GM18870 (cell line): Measurements from ENCODE around the gene TLK1.
"Not testable (repeated sequence)": the region's sequence is repeated elsewhere in the genome, so short reads cannot be mapped to it uniquely, and the experiment has no call there.

Experiments
- ATAC-seq: cut with Tn5 transposase; IDR thresholded peaks from one replicate; pipeline ENCODE4 v1.9.1; 2021; ENCODE audit warnings: moderate library complexity; ENCODE audit not compliant: unreplicated experiment

TLK1 gene

DNA sequence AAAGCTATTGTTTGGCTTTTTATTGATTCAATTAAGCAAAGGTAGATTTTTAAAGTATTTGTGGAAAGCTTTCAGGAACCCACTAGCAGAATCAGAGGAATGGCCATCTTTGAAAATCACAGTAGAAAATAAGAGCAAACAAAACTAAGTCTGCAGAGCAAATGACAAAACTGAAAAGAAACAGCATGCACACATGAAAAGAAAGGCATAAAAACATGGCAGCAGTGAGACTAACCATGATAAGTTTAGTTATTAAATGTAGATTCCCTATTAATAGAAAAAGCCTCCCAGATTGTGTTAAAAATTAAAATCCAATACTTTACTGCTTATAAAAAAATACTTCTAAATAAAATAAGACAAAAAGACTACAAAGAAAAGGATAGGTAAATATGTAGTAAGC, 9.1 kb upstream of the TLK1 start:
- ATAC-seq, result no peak

DNA sequence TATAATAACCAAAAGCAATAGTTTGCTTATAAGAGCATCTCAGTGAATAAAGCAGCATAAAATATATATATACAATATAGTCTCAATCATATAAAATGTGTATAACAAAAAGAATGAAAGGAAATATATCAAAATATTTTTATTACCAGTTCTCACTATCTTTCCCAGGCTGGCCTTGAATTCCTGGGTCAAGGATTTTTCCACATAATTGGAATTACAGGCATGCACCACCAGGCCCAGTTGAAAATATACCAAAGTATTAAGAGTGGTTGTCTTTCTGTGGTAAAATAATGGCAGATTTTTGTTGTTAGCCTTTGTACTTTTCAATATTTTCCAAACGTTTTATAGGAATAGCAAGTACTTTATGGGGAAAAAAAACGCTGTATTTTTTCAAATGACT, 8.6 kb upstream of the TLK1 start:
- no peak for ATAC-seq

DNA sequence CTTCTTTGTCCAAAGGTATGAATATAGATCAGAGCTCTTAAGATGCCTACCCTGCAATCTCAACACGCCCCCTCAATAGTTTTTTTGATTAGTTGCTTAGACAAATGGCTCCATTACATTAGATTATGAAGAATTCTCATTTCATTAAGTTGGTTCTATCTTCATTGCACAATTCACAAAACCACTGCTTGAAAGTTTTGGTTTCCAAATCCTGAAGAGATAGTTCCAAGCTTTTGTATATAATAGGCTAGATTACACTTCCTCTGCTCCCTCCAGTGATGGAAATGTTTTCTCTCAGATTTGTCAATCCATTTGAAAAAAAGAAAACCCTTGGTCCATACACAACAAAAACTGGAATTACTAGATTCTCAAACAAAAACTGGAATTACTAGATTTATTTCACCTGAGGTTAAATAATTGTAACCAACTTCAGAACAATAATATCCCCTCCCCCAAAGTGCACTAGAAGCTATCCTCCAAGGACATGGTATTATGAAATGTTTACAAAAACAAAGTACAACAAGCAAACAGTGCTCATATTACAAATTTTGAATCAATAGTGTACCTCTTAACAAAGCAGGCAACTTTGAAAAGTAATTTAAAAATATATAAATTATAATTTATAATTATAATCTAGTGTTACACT, 6.8 kb upstream of the TLK1 start:
- ATAC-seq, result no peak

DNA sequence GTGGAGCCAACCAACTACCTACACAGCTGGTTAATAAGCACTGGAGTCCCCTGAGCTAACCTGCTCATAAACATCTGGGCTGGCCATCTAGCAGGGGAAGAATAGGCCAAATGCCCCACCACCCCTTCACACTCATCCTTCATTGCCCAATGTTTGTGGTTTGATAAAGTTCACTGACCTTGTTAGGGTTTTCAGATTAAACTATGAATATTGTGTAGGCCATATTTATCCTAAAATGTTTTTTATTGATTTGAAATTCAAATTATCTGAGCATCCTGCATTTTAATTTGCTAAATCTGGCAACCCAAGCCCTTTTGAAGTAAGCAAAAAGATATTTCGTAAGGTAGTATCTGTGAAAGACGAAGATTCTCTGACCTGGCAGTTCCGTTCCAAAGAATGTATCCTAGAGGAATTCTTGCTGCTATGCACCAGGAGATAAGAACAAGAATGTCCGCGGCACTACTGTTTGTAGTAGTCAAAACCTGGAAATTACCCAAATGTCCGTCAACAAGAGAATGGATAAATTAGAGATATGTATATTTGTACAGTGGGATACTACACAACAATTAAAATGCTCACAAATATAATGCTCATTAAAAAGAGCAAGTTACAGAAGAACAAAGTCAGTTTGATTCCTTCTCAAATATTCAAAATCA, 5.8 kb upstream of the TLK1 start:
- ATAC-seq, result no peak

DNA sequence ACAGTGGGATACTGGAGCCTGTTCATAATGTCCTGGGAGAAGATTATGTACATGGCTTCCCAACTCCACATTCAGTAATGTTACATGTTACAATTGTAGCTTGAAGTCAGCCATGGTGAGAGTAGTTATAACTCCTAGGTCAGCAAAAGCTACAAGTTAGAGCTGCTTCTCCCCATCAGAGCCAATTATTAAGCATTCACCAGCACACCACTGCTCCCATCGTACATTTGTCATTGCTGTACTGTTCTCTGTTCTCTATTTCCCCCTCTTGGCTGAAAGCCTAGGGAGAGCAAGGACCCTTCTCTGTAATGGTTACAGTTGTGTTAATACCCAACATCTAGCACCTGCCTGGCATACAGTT, 5.3 kb upstream of the TLK1 start:
- no peak for ATAC-seq

DNA sequence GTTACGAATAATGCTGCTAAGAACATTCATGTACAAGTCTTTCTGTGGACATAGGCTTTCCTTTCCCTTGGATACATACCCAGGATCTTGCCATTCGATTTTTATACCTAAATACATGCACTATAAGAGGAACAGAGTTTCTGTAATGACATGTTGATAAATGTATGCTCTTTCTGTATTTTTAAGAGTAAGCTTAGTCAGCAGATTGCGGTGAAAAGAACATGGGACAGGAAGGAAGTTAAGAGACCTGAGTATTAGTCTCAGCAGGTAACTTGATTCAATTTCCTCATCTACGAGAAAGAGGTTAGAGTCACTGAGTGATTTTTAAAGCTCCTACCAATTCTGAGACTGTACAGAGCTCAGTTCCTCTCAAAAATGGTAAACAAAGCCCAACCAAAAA, 2.6 kb upstream of the TLK1 start:
- no peak for ATAC-seq

DNA sequence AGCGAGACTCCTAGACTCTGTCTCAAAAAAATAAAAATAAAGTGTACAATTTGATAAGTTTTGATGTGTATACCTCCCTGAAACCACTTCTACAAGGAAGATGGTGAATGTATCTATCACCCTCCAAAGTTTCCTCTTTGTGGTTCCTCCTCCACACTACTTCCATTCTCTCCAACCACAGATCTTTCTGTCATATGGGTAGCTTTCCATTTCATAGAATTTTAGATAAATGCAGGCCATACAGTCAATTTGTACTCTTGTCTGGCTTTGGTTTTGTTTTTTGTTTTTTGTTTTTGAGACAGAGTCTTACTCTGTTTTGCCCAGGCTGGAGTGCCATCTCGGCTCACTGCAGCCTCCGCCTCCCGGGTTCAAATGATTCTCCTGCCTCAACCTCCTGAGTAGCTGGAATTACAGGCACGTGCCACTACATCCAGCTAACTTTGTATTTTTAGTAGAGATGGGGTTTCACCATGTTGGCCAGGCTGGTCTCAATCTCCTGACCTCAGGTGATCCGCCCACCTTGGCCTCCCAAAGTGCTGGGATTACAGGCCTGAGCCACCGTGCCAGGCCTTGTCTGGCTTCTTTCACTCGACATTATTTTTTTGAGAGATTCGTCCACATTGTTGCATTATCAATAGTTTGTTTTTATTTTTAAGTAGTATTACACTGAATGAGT, 2.0 kb upstream of the TLK1 start:
- not testable (repeated sequence) for ATAC-seq

DNA sequence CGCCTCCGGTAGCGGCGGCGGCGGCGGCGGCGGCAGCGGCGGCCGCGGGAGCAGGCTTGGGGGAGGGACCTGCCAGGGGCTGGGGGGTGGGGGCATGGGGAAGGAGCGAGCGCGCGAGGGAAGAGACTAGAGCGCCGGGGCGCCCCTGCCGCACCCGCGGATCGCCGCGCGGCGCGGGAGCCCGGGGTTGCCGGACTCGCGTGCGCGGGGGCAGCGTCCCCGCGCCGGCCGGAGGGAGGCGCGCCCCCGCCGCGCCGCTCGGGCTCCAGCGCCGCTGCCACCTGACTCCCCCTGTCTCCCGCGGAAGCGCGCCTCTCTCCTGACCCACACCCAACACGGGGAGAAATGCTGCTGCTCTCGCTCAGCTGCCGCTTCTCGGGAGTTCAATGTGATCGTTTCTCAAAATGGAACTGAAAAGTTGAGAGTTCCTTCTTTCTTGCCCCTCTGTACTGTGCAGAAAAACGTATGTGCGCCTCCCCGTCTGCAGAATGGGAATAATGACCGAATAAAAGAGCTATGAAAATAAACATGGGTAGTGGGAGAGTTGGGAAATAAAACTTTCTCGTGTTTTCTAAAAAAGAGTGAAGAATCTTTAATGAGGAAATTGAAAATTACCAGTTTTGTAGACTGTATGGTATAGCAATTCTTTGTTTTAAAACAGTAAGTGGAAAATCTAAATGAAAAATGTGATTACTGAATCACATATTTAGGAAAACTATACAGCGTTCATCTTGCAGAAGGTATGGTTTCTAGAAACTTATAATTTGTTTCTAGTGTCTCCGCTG, 455 bp upstream of the TLK1 start:
- ATAC-seq, result no peak

DNA sequence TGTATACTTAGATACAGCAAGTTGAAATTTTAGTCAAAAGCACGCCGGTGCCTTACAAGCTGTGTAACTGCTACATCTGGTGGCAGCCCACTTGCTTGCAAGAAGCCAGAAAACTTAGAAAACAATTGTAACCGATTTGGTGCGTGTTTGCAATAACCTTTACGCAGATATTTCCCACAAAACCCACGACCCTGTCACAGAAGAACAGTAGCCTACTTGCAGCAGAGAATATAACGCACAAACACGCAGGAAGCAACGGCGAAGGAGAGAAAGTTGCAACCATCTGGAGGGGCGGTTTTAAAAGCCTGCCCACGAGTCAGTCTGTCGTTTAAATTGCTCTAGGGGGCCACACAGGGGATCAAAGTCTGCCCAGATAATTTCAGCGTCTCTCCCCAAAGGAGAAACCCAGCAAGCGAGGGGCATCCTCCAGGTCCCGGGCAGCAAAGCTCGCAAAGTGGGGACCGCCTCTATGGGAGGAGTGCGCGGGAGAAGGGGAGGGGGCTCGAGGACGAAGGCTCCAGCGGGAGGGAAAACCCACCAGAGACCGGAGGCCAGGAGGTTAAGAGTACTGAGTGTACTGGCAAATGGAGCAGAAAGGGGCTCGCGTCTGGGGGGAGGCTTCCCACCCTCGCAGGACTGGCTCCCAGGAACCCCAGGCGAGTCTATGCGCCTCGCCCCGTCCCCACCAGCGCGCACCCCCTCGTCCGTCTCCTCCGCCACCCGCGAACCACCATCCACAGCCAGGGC, 1.1 kb downstream of the TLK1 start:
- ATAC-seq, result no peak

DNA sequence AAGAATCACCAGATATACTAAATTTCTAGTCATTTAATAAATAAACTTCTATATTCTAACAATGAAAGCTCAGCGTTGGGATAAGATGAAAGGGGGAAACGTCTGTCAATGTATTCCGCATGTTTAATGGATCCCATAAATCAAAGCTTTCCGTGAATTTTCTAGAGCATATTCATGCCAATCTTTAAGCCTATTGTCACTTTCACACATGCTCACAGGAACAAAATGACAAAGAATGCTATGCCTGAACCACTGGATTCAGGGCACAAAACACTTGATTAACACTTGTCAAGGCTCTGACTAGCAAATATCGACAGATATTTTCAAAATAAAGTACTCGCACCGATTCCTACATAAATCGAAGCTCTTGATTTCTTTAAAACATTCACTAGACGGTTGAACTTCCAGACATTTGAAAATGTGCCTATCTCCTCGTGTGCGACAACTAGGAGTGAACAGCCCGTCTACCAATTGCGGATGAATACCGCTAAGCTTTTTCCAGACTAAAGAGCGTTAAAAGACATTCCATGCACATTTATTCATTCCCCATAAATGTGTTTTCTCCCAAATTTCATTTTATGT, 1.8 kb downstream of the TLK1 start:
- ATAC-seq, result no peak

DNA sequence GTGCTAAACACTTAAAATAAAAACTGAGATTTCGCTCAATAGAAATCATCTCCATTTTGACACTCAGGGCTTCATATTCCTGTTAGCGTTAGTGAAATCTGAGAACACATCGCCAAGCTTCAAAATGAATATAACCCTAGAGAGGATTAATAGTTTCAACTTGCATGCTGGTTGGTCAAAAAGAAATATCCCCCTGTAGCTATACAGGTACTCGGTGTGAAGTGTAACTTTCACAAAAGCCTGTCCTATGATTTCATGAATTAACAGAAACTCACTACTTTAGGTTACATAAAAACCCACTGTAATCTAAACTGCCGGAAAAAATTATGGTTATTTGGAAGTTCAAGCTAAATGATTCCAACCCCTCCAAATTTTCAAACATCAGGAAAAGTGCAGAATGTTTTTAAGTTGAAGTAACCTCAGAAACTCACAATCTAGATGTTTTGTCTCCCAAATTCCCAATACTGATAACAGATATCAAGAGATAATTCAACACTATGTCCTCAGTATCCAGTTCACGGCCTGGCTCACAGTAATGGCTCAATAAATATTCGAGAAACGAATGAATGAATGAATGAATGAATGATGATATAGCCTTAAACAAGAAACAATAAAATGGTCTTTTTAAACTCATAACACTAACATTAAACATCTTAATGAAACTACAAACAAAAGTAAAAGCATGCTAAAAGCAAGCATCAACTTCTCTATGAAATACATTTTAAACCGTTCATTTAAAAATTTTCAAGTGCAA, 2.5 kb downstream of the TLK1 start:
- ATAC-seq, result no peak

DNA sequence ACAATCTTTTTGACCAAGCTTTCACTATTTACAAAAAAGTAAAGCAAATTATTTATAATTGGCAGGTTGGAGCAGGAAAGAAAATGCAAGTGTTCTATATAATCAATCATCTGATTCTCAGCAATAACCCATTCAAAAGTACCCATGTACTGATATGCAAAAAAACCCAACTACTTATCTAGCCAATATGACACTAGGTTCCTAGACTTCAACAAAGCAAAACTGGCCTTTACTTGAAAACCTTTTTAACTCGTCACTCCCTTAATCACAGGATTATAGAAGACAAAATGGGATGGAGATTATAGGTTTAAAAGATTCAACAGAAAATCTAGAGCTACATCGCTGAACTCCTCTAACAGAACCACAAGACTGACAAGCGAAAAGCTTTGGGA, 3.6 kb downstream of the TLK1 start:
- ATAC-seq, result no peak

DNA sequence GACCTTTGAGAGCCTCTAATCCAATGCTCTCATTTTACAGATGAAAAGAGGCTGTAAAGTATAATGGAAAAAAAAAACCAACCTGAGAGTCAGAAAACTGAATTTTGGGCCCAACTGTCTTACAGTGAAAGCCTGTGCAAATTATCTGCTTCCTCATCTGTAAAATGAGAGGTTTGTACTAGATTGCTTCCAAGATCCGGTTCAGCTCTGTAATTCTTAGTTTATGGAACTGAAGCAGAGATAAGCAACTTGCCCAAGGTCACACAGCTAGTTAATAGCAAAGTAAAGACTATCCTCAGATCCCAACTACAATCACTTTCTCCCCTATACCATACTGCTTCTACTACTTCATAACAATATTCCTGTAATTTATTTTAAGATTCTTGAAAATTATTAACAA, 6.3 kb downstream of the TLK1 start:
- no peak for ATAC-seq

DNA sequence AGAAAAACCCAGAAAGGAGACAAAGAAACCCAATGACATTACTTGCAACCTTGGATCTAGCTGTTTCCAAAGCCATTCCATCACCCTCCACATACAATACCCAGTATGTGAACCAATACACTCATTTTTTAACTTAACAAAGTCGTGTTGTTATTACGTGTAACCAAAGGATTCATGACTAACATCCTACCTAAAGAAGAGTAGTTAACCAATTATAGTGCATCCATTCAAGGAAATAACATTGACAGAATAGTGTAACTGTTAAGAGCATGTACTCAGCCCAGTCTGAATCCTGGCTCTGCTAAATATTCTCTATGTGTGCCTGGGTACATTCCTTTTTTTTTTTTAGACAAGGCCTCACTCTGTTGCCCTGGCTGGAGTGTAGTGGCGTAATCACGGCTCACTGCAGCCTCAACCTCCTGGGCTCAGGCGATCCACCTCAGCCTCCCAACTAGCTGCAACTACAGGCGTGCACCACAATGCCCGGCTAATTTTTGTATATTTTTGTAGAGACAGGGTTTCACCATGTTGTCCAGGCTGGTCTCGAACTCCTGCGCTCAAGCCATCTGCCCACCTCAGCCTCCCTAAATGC, 9.9 kb downstream of the TLK1 start:
- ATAC-seq, result no peak

DNA sequence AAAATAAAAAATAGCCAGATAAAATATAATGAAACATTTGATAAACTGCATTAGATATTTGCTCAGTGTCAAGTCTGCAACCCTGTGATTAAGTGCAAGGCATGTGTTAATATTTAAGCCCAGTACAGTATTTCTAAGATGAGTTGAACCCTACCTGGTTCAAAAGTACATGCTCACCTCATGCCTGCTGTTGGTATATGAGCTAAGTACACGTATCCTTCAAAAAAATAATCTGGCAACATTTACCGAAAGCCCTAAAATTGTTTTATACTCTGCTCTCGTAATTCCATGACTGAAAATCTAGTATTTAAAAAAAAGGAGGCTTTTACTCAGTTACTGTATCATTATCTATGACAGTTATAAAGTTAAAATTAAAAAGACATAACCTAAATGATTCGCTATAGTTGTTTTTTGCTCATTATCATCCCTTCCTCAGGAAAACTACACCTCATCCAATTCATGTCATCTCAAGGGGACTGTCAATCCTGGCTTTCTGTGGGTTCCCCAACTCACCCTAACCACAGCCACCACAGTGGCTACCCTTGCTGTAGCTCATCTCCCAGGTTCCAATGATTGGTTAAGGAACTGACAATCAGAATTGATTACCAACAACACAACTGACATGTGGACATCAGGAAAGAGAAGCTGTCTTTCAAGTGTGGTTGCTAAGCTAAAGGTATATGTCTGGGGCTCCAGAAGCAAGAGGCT, 10.6 kb downstream of the TLK1 start:
- no peak for ATAC-seq

DNA sequence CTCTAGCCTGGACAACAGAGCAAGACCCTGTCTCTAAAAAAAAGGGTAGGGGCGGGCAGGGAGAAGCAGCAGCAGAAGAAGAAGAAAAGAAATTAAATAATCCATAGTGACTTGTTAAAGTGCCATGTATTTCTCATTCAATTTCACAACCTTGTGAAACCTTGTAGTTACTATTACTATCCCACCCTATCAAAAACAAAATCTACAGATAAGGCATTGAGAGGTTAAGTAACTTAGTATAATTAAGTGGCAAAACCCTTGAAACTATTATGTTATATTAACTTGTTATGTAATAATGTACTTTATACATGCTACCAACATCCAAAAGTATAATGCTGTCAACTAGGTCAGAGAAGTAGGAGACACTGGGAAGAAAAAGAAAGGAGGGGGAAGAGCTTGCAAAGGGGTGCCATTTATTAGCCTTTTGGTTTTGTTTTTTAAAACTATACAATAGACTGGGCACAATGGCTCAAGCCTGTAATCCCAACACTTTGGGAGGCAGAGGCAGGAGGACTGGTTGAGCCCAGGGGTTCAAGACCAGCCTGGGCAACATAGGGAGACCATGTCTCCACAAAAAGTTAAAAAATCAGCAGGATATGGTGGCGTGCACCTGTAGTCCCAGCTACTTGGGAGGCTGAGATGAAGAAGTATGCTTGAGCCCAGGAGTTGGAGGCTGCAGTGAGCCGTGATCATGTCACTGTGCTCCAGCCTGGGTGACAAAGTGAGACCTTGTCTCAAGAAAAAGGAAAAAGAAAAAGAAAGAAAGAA, 11.3 kb downstream of the TLK1 start:
- ATAC-seq, result no peak

DNA sequence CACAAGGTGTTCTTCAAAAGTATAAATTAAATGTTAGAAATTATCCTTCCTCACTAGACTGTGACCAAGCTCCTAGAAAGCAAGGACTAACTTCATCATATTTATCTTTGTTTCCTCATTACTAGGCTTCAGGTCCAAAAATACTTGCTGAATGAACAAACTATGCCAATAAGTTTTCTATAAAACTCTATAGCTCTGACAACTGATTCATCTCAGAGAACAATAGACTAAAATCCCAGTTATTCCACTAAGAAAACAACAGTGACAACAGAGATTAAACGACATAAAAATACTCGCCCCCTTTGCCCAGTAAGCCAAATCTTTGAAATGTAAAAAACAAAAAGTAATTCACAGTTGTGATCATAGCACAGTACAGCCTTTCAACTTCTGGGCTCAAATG, 13.6 kb downstream of the TLK1 start:
- no peak for ATAC-seq

DNA sequence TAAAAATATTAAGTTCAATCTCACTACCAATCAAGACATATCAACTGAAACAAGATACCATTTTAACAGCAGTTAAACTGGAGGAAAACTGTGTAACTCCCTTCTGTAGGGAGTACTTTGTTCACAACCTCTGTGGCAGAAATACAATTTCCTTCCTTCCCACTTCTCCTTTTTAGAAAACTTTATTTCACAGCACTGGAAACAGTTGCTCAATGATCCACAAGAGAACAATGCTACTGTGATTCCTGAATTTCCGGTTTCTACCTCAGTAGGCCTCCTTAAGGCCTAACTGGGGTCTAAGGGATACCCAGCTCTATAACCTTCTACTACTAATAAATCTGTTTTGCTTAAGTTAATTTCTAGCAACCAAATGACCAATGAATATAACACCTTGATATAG, 14.1 kb downstream of the TLK1 start:
- no peak for ATAC-seq
